ENCODE measurements around the gene ZFHX3.

DNA sequence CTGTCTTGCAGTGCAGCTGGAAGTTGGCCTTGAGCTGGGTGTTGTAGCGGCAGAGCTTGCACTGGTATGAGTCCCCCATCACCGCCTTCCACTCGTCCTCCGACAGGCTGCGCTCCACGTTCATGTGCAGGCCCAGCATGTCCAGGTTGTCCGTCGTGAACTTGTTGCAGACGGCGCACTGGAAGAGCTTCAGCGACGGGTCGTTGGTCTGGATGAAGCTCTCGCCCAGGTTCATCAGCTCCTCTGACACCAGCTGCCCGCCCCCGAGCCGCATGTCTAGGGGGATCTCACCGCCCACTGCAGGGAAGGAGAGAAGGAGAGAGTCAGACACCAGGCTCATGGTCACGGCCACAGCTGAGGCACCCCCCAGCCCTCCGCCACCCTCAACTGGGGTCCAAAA lies 97.3 kb downstream of the ZFHX3 start:
- TF ChIP-seq, protein P1, sequence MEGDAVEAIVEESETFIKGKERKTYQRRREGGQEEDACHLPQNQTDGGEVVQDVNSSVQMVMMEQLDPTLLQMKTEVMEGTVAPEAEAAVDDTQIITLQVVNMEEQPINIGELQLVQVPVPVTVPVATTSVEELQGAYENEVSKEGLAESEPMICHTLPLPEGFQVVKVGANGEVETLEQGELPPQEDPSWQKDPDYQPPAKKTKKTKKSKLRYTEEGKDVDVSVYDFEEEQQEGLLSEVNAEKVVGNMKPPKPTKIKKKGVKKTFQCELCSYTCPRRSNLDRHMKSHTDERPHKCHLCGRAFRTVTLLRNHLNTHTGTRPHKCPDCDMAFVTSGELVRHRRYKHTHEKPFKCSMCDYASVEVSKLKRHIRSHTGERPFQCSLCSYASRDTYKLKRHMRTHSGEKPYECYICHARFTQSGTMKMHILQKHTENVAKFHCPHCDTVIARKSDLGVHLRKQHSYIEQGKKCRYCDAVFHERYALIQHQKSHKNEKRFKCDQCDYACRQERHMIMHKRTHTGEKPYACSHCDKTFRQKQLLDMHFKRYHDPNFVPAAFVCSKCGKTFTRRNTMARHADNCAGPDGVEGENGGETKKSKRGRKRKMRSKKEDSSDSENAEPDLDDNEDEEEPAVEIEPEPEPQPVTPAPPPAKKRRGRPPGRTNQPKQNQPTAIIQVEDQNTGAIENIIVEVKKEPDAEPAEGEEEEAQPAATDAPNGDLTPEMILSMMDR (optimal IDR thresholded peaks at IDR 0.05 in 1 of 3, IDR thresholded peaks at IDR 0.05 in 1 of 3, conservative IDR thresholded peaks at IDR 0.05 in 1 of 3; ENCODE audit: extremely low read depth in 1 of 3, insufficient read depth in 2 of 3, low read length in 3 of 3), result no peak
- TF ChIP-seq EZH2 (IDR thresholded peaks at IDR 0.05; ENCODE audit: low read length), result no peak
